H7 (cell line): ENCODE results near the gene SYNGAP1. TPM values are rescaled to one million over a fixed set of nuclear protein-coding genes. Genes with fewer than 3 reads are reported as not detected.
"Not testable (repeated sequence)": the region's sequence is repeated elsewhere in the genome, so short reads cannot be mapped to it uniquely, and the experiment has no call there.

Source experiments
- DNase-seq: peaks from one replicate; pipeline ENCODE4 v3.0.0; 2012
- H3K27me3 ChIP-seq: 2 replicates; pipeline ENCODE4 v1.6.0; 2011; ENCODE audit warnings: mild to moderate bottlenecking, low read length; ENCODE audit not compliant: control insufficient read depth, insufficient read depth
- H3K36me3 ChIP-seq: replicated peaks from 2 replicates; pipeline ENCODE4 v1.5.1; 2011; ENCODE audit warnings: low read length; ENCODE audit not compliant: control insufficient read depth, insufficient read depth
- H3K4me3 ChIP-seq: 2 replicates; pipeline ENCODE4 v1.5.1; 2011; ENCODE audit warnings: low read depth, mild to moderate bottlenecking, control low read depth, low read length, moderate library complexity; ENCODE audit not compliant: insufficient read depth
- total RNA-seq: library from RNA; depleted of rRNA; stranded (reverse); fragments of >200 nt; shearing (Covaris generic); gene quantifications from 2 replicates; pipeline ENCODE4 v1.2.3, GENCODE V29; 2014

The SYNGAP1 gene
- total RNA-seq, 1 experiment from 2014 or later = 8.3 TPM

GRCh38 chr6:33391278-33391921, 28.5 kb upstream of the SYNGAP1 start, which contains the start of gene KIFC1:
KIFC1 (plus strand) TSS chr6:33391823; CDS start chr6:33391986, 163 bp downstream.
- Histone ChIP-seq H3K36me3 (no peaks in the 10 kb centered on the region), H3K4me3 (peak within 1 kb of the TSS; percentile 98), H3K27me3 (no peaks in the 10 kb centered on the region)
- peak; percentile 97 for DNase-seq

- Histone ChIP-seq H3K36me3 (no peaks in the 10 kb centered on the region), H3K4me3 (peak overlapping the region; percentile 98), H3K27me3 (no peaks in the 10 kb centered on the region)
- no peak for DNase-seq
These were observed 27.8 kb upstream of the SYNGAP1 start for GRCh38 chr6:33391922-33392594.

GRCh38 chr6:33392595-33392948, 27.3 kb upstream of the SYNGAP1 start:
- no peaks in the 10 kb centered on the region for H3K27me3 ChIP-seq
- DNase-seq = no peak
- H3K36me3 ChIP-seq = 0 out of 2 replicates have a peak, but pooled peaks cover under 1% of the 10 kb centered on the region
- peak overlapping the region; percentile 98 for H3K4me3 ChIP-seq

GRCh38 chr6:33392979-33393378, 26.9 kb upstream of the SYNGAP1 start:
- no peaks in the 10 kb centered on the region for H3K27me3 ChIP-seq
- H3K36me3 ChIP-seq = peaks cover 4% of the 10 kb centered on the region; the same call in 1 of the 2 replicates
- peak overlapping the region; percentile 98 for H3K4me3 ChIP-seq
- DNase-seq = no peak

GRCh38 chr6:33397541-33397940, 22.3 kb upstream of the SYNGAP1 start:
- no peaks in the 10 kb centered on the region for H3K27me3 ChIP-seq
- DNase-seq = no peak
- H3K36me3 ChIP-seq = peaks cover 15% of the 10 kb centered on the region
- H3K4me3 ChIP-seq = no peak overlapping the region

GRCh38 chr6:33398601-33399000, 21.3 kb upstream of the SYNGAP1 start:
- DNase-seq = not testable (repeated sequence)

GRCh38 chr6:33399881-33400280, 20.0 kb upstream of the SYNGAP1 start:
- H3K4me3 ChIP-seq, H3K27me3 ChIP-seq, DNase-seq: not testable (repeated sequence)
- H3K36me3 ChIP-seq = peaks cover 36% of the 10 kb centered on the region

More at GRCh38 chr6:33398601-33399000, 21.3 kb upstream of the SYNGAP1 start:
- H3K36me3 ChIP-seq = peaks cover 24% of the 10 kb centered on the region
- H3K27me3 ChIP-seq, H3K4me3 ChIP-seq: not testable (repeated sequence)

- peaks cover 46% of the 10 kb centered on the region for H3K36me3 ChIP-seq
- DNase-seq = no peak
These were observed 15.0 kb upstream of the SYNGAP1 start for GRCh38 chr6:33404884-33405283.

GRCh38 chr6:33405386-33405940, 14.4 kb upstream of the SYNGAP1 start:
- H3K4me3 ChIP-seq = no peak overlapping the region
- no peak for DNase-seq
- peaks cover 44% of the 10 kb centered on the region for H3K36me3 ChIP-seq
- no peaks in the 10 kb centered on the region for H3K27me3 ChIP-seq

More at GRCh38 chr6:33404884-33405283, 15.0 kb upstream of the SYNGAP1 start:
- H3K4me3 ChIP-seq = no peak overlapping the region
- H3K27me3 ChIP-seq = no peaks in the 10 kb centered on the region

- H3K4me3 ChIP-seq = no peak overlapping the region
These were observed 13.7 kb upstream of the SYNGAP1 start for GRCh38 chr6:33406126-33406525.

GRCh38 chr6:33407132-33407718, 12.6 kb upstream of the SYNGAP1 start:
- no peaks in the 10 kb centered on the region for H3K27me3 ChIP-seq
- DNase-seq = no peak
- no peak overlapping the region for H3K4me3 ChIP-seq
- peaks cover 42% of the 10 kb centered on the region for H3K36me3 ChIP-seq

More at GRCh38 chr6:33406126-33406525, 13.7 kb upstream of the SYNGAP1 start:
- Histone ChIP-seq H3K36me3 (peaks cover 44% of the 10 kb centered on the region), H3K27me3 (no peaks in the 10 kb centered on the region)
- DNase-seq = no peak

- Histone ChIP-seq H3K27me3 (no peaks in the 10 kb centered on the region), H3K4me3 (peak overlapping the region; percentile 64), H3K36me3 (peaks cover 39% of the 10 kb centered on the region)
- DNase-seq = peak; percentile 99
These were observed 9.7 kb upstream of the SYNGAP1 start for GRCh38 chr6:33410050-33410710.

- Histone ChIP-seq H3K36me3 (peaks cover 39% of the 10 kb centered on the region), H3K27me3 (no peaks in the 10 kb centered on the region)
- peak; percentile 96 for DNase-seq
These were observed 8.9 kb upstream of the SYNGAP1 start, which contains the start of gene PHF1 for GRCh38 chr6:33410711-33411631. PHF1 (plus strand) TSS chr6:33411014; CDS start chr6:33412264, 1,250 bp downstream.

More at GRCh38 chr6:33410711-33411631, 8.9 kb upstream of the SYNGAP1 start, which contains the start of gene PHF1:
- H3K4me3 ChIP-seq = peak within 1 kb of the TSS; percentile 64
